Activated CD4-positive, alpha-beta T cell treated with anti-CD3 and anti-CD28 coated beads for 1 hour (primary cell): ENCODE results near the gene PGAP6.
"Not testable (repeated sequence)": the region's sequence is repeated elsewhere in the genome, so short reads cannot be mapped to it uniquely, and the experiment has no call there.

Experiments
- DNase-seq: peaks from one replicate; pipeline ENCODE4 v3.0.0-alpha.2; 2020

PGAP6 gene

DNA sequence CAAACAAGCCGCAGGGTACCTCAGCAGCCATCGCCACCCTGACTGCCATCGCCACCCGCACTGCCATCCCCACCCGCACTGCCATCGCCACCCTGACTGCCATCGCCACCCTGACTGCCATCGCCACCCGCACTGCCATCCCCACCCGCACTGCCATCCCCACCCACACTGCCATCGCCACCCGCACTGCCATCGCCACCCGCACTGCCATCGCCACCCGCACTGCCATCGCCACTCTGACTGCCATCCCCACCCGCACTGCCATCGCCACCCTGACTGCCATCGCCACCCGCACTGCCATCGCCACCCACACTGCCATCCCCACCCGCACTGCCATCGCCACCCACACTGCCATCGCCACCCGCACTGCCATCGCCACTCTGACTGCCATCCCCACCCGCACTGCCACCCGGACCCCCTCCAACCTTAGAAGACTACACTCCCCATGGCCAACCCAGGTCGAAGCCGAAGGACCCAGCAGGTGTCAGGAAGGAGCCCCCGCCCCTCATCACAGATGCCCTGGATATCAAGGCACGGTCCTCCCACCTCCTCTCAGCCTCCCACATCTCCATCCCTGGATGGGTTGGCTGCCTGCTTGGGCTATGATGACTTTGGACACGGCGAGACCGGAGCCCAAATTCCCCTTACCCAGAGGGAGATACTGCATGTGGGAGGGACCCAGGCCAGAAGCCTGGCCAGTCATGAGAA, 3.5 kb downstream of the PGAP6 start:
- not testable (repeated sequence) for DNase-seq

DNA sequence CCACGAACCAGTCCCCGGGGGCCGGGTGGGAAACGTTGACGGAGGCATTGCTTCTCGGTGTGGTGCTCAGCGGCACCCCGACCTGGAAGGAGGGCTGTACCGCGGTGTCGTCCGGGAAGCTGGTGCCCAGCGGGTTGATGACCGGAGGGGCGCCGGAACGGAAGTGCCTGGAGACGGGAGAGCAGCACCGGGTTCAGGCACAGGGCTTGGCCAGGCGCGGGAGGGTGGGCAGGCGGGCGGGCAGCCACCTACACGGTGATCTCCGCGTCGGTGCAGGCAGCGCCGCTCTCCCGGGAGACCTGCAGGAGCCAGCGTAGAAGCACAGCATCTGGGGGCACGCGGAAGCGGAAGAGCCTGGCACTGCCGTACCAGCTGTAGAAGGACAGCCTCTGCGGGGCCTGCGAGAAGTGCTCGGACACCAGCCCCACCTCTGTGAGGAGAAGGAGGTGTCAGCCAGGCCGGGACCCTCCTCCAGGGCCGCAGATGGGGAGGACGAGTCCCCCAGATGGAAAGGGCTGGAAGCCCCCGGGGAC, 4.3 kb downstream of the PGAP6 start:
- no peak for DNase-seq

DNA sequence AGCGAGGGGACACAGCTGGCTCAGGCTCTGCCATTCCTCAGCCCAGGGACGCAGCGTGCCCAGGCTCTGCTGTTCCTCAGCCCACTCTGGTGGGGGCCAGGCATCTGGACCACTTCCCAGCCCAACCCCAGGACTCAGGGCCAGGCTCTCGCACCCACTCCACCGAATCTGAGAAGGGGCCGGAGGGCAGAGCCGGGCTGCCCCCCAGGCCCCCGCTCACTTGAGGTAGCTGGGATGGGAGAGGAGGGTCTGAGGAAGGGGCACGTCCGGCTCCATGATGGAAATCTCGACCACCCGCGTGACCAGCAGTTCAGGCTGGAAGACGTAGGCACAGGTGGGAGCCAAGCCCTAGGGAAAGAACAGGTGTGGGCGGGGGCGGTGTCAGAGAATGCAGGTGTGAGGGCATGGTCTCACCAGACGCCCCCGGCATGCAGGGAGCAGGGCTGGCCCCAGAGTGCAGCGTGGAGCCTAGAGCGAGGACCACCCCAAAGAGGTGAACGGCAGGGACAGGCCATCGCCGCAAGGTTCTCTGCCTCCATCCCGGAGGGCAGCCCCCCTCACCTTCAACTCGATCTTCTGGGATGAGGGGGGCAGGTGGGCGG, 4.9 kb downstream of the PGAP6 start:
- no peak for DNase-seq

DNA sequence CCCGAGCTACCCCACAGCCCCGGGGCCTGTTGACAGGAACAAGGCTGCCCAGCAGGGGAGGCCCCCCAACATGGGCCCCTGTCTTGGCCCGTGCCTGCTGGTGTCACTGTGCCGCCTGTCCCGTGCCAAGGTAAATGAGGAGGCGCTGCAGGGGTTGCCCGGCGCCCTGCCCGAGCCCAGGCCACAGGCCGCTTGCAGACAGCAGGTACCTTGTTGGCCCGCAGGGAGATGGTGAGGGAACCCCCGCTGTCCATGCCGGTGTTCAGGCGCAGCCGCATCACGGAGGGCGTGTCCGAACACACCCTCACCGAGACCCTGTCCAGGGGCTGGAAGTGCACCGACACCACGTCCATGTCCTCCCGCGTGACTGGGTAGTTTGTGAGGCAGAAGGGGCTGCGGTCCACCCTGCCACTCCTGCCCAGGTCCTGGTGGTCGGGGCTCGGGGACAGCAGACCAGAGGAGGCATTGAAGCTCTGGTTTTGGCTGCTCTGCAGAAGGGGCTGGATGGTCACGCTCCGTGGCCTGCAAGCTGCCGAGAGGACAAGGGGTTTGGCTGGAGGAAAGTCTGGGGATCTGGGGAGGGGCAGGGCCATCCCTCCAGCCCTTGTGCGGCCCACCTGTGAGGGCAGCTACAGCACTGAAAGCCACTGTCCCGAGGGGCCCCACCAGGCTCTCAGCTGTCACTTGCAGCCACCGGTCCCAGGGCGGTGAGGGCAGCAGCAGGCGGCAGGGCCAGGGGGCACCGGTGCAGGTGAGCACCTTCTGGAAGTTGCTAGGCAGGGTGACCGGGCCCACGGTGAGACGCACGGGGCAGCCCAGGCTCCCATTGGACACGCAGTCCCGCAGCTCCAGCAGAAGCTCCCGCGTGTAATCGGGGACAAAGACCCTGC, 5.6 kb downstream of the PGAP6 start:
- DNase-seq: no peak

DNA sequence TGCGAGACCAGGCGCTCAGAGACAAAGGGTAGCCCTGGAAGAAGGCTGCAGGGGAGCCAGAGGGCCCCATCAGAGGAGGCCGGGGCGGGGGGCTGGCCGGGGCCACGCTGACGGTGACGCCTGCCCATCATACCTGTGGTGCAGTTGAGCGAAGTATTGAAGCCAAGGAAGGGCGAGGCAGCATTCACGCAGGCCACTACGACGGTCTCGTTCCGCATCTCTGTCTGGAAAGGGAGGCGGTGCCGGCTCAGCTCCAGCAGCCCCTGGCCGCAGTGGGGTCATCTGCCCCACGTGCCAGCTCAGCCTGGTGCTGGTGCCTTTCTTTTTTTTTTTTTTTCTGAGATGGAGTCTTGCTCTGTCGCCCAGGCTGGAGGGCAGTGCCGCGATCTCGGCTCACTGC, 6.6 kb downstream of the PGAP6 start:
- no peak for DNase-seq

DNA sequence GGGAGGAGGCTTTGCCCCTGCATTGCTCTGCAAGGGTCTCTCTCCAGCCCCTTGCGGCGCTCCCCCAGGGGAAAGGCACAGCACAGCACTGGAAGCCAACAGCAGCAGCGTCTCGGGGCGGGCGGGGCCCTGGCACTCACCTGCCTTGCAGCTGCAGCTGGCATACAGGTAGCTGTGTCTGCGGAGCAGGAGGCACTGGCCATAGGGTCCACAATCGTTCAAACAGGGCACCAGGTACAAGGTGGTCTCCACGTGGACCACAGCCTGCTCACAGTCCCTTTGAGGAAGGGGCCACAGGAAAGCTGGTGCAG, 7.2 kb downstream of the PGAP6 start:
- DNase-seq: no peak

DNA sequence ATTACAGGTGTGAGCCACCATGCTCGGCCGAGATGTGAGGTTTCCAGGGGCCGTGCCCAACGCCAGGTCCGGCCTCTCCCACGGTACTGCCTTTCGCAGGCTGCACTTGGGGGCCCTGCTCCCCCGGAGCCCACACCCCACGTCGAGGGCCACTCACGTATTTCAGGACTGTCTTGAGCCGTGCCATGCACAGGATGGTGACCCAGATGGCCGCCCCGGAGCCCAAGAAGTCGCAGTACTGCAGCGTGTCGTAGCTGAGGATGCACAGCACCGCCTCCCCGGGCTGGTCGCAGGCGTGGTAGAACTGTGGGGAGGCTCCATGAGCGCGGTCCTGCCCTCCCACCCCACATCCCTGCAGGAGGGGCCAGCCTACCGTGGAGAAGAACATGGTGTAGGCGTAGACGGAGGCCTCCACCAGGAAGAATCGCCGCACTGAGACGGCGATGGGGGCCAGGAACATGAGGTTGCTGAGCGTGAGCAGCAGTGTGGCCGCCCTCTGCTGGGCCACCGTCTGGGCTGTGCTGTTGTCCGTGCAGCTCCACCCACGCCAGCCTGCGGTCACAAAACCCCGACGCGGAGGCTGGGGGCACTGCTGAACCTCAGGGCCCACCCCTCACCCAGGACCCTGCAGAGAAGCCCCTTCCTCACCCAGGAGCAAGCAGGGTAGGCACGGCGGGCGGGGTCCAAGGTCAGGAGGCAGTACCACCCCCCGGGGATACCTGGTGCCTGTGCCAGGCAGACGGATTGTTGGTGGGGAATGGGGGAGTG, 7.7 kb downstream of the PGAP6 start:
- DNase-seq: no peak

DNA sequence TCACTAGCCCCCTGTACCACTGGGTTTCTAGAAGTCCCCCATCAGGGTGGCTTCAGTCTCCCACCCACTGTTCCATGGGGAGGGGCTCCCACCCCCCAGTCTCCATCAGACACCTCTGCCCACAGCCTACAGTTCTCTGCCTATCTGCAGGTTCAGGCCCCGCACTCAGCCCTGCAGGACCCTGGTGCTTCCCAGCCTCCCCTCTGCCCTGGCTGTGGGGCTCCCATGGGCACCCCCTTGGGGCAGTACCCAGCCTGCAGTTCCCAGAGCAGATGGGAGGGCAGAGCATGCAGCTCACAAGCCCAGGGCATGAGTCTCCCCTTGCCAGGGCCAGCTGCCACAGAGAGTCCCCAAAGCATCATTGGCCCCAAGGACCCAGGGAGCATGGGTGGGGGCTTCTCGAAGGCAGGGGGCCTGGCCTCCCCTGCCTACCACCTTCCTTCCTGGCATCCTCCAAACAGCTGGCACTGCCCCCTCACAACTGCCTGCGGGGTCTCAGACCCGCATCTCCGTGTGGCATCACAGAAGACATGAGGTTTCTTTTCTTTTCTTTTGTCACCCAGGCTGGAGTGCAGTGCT, 8.7 kb downstream of the PGAP6 start:
- DNase-seq: no peak

DNA sequence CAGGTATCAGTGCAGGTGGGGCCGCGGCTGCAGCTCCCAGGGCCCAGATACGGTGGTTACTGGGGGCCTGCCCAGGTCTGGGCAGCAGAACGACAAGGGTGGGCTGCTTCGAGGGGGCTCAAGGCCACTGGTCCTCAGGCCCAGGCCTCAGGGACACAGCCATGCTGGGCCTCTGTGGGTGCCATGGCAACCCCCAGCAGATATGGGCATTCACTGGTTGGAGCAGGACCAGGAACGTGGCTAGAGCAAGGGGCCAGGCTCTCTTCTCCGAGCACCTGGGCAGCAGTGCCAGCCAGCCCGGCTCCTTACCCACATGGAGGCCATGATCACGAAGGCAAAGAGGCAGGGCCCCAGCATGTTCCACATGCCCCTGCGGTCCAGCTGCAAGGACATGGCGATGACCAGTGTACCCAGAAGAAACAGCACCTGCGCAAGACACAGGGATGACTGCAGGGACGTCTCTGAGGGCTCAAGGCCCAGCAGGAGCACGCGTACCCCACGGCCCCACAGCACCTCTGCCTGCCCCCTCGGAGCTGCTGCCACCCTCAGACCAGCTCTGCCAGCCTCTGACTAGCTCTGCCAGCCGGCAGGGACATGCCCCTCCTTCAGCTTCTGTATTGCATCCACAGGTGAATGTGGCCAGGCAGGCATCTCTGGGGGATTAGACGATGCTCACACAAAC, 9.3 kb downstream of the PGAP6 start:
- no peak for DNase-seq

DNA sequence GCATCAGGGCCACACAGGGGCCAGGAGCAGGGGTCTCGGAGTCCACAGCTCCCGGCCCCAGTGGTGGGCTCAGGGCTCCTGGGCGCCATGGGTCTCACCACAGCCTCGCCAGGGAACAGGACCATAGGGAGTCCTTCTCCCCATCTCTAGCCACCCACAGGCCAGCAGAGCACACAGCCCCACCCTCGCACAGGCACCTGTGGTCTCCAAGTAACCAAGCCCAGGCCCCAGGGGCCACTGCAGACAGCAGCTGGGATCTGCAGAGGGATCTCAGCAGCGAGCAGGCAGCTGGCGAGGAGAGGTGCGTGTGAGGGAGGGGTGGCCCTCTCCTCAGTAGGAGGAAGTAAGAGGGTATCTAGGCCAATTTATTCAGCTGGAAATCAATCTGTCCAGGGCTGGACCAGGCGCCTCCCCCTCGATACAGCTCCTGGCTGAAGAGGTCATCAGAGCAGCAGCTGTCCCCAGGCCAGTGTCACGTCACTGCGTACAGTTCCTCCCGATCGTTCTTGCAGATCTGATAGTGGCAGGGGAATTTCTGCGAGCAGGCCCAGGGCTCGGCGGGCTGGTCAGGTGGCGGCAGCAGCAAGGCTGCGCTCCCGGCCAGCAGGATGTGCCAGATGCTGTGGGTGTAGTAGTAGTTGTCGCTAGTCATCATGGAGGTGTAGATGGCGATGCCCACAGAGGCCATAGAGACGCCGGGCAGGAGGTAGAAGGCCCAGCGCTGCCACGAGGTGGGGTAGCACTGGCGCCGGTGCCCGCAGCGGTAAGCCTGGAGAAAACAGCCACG, 10.1 kb downstream of the PGAP6 start:
- DNase-seq: no peak

DNA sequence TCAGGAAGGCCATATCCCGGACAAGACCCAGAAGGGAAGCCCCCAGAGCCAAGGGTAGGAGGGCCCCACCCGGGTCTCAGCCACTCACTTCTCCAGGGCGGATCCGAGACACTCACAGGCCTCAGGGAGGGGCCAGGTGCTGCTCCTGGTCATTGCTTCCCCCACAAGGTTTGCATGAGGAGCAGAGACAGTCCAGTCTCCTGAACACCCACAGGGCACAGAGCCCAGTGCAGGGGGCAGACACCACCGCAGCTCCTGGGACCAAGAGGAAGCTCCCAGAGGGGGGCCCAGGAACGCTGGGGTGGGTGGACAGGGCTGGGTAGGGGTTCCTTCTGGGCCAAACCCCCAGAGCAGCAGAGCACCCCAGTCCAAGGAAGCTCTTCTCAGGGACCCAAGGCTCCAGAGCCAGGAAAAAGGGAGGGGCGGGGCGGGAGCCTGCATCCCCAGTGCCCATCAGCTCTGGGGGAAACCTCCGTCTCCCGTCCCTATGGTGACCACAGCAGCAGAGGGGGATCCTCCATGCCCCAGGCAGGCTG, 10.7 kb downstream of the PGAP6 start:
- no peak for DNase-seq

DNA sequence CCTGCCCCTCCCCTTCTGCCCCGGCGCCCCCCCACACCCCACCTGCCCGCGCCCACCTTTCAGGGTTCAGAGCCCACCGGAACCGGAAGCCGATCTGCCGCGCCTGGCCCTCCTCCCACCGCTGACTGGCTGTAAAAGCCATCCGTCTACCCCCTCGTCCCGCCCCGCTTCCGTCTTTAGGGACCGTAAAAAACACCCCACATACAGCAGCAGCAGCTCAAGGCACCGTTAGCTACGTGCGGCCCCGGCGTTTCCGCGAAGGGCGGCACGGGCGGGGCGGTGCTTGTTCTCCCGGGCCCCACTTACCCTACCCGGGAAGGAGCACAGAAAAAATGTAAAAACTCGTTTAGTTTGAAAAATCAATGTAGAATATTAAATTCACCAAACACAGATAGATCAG, 11.3 kb downstream of the PGAP6 start, which contains the start of gene MRPL28:
Gene MRPL28, minus strand, starts transcription at position 96 of the 400 bp plus-strand sequence. CDS start 320 bp downstream, outside the sequence.
- peak; percentile 88 for DNase-seq

DNA sequence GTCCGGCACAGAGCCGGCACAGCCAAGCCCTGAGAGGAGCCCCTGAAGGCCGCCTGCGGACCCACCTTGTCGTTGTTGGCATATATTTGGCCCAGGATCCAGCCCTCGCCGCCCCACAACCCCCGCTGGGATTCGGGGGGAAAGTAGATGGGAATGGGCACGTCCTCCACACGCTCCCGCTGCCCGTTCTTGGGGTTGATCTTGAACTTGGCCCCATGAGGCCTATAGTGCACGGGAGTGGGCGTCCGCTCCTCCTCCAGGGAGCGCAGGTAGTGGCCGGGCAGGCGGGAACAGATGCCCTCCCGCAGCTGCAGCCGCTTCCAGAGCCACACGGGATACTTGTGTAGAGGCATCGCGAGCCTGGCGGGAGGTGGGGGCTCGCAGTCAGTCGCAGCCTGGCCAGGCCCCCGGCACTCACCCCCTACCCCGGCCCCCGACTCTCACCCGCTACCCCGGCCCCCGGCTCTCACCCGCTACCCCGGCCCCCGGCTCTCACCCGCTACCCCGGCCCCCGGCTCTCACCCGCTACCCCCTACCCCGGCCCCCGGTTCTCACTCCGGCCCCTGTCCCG, 11.8 kb downstream of the PGAP6 start:
- no peak for DNase-seq

DNA sequence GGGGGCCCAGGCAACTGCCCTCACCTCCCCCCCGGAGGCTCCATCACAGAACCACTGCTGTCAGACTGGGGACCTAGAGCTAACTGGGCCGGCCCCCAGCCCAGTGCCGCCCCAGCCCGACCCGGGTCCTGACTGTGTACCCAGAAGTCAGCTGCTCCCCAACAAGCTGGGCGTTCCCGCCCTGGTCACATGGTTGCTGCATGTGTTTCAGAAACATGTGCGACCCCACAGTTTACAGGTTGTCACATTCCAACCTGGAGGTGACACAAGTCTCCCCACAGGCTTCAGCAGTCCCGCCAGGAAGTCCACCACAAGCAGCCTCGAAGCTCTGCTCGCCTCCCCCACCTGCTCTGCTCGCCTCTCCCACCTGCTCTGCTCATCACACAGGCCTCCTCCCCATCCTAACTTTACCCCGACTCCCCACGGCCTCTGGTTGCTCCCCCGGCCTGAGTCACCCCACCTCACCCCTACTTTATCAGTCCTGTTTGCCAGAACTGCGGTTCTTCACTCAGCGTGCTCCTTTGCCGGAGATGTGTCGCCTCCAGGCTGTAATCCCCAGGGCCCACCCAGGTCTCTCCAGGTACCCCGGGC, 12.4 kb downstream of the PGAP6 start:
- DNase-seq: no peak

DNA sequence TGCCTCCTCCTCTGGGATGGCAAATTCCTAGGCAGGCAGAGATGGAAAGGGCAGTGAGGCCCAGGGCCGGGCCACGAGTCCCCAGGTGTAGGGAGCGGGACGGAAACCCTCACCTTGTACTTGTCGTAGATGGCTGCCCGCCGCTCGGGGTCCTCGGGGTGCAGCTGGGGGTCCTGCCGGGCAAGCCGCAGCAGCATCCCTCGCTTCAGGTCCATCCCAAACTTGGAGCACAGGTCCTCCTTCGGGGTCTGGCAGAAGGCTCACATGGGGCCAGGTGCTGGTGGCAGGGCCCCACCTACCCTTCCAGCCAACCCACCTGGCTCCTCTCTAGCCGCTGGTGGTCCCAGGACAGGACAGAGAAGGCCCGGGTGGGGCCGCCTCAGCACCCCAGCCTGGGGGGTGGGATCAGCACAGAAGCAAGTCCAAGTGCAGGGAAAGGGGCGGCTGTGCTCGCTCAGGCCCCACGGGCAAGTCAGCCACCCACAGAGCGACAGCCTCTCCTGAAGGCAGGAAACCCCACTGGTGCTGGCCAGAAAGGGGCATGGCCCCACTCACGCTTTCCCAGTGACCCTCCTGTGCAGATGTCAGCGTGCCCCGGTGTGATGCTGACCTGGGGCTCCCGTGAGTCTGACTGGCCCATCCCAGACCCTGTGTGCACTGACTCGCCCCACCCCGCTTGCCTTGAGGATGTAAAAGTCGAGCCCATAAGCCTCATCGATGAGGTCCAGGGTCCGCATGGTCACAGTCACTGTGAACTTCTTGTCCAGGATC, 13.2 kb downstream of the PGAP6 start:
- no peak for DNase-seq

DNA sequence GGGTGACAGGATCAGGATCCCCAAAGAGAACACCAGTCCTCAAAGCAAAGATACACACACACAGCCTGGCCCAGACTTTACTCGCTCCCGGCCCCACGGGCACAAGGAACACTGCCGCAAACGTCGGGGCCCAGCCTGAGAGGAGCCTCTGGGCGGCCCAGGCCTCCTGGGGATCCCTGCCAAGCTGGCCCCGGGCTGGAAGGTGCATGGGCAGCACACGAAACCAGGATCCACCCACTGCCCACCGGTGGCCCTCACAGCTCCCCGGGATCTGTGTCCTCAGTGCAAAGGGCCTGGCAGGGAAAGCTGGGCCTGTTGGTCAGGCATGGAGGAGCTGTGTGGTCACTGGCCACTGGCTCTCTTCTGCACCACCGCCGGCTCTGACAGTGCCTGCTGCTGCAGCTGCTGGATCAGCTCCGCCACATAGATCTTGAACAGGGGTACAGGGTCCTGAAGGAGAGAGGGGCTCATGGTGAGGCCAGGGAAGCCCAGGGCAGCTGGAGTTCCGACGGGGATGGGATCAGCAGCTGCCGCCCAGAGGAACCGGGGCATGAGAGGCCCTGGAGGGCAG, 14.4 kb downstream of the PGAP6 start:
- DNase-seq: no peak

DNA sequence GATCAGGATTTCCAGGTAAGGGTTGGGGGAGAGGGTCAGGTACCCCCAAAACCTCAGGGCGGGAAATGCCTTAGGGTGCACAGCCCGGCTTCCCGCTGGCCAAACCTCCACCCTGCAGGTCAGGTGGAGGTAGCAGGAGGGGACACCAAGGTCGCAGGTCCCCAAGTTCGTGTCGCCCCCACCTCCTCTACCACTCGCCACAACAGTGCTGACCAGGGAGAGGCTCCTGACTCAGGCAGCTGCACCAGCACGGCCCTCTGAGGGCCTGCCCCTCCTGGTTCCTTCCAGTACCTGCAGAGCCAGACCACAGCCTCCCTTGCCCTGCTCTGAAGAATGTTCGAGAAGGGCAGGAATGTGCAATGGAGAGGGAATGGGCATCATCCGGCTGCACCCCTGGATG, 15.3 kb downstream of the PGAP6 start:
- no peak for DNase-seq

DNA sequence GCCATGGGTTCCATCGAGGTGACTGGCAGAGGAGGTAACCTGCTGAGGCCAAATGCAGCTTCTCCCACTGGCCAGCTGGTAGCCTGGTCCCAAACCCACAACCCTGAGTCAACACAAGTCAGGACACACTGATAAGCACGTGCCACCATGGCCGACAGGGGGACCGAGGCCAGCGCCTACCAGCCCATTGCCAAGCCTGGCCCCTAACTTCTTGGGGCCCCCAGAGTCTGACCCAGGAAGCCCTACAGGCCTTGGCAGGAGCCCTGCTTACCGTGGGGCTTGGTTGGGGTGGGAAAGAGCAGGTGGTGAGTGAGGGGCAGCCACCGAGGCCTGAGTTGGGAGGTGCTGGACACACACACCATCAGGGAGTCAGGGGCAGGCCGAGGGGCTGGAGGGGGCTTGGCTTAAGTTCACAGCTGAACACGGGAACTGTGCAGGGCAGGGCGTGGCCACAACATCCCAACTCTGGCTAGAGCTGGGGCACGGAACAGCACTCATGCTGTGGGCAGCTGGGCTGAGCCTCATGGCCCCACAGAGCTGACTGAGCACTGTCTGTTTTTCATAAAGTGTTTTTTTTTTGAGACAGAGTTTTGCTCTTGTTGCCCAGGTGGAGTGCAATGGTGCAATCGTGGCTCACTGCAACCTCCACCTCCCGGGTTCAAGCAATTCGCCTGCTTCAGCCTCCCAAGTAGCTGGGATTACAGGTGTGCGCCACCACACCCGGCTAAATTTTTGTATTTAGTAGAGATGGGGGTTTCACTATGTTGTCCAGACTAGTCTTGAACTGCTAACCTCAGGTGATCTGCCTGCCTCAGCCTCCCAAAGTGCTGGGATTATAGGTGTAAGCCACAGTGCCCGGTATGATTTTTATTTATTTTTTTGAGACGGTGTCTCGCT, 16.9 kb downstream of the PGAP6 start:
- DNase-seq: no peak
